ENCODE data around the gene NUDT9.
"Not testable (repeated sequence)": the region's sequence is repeated elsewhere in the genome, so short reads cannot be mapped to it uniquely, and the experiment has no call there.

The NUDT9 gene

GRCh38 chr4:87465739-87466366 is 43.5 kb downstream of the NUDT9 start:
- no peak for DNase-seq

- DNase-seq: no peak
Observed at GRCh38 chr4:87469390-87469789, 47.0 kb downstream of the NUDT9 start.

- DNase-seq: no peak
Observed at GRCh38 chr4:87476934-87477333, 54.6 kb downstream of the NUDT9 start.

GRCh38 chr4:87478732-87479250 is 56.4 kb downstream of the NUDT9 start:
- DNase-seq: no peak

GRCh38 chr4:87481377-87481776 is 59.0 kb downstream of the NUDT9 start:
- no peak for DNase-seq

- DNase-seq: not testable (repeated sequence)
Observed at GRCh38 chr4:87483247-87483646, 60.9 kb downstream of the NUDT9 start.

- DNase-seq: not testable (repeated sequence)
Observed at GRCh38 chr4:87488666-87489065, 66.3 kb downstream of the NUDT9 start.

- no peak for DNase-seq
Observed at GRCh38 chr4:87489678-87490077, 67.3 kb downstream of the NUDT9 start.

GRCh38 chr4:87490664-87491369 is 68.4 kb downstream of the NUDT9 start:
- no peak for DNase-seq

- no peak for DNase-seq
Observed at GRCh38 chr4:87491436-87491835, 69.1 kb downstream of the NUDT9 start.

GRCh38 chr4:87491851-87492250 is 69.5 kb downstream of the NUDT9 start:
- not testable (repeated sequence) for DNase-seq

GRCh38 chr4:87493115-87493514 is 70.7 kb downstream of the NUDT9 start:
- no peak for DNase-seq

- no peak for DNase-seq
Observed at GRCh38 chr4:87497159-87497558, 74.8 kb downstream of the NUDT9 start.

- no peak for DNase-seq
Observed at GRCh38 chr4:87497578-87497977, 75.2 kb downstream of the NUDT9 start.

- DNase-seq: no peak
Observed at GRCh38 chr4:87498446-87498900, 76.1 kb downstream of the NUDT9 start.

GRCh38 chr4:87499403-87500091 is 77.2 kb downstream of the NUDT9 start:
- no peak for DNase-seq

GRCh38 chr4:87500092-87500462 is 77.7 kb downstream of the NUDT9 start:
- no peak for DNase-seq

- no peak for DNase-seq
Observed at GRCh38 chr4:87502580-87503238, 80.3 kb downstream of the NUDT9 start.

GRCh38 chr4:87505862-87506261 is 83.5 kb downstream of the NUDT9 start:
- no peak for DNase-seq

GRCh38 chr4:87506974-87507701 is 84.8 kb downstream of the NUDT9 start:
- DNase-seq: no peak

Data from NCI-H524 treated with DMSO at 0.1 percent for 48 hours (cell line).